GM12878 (cell line): Measurements from ENCODE around the gene SKP2. TPM values are rescaled to one million over a fixed set of nuclear protein-coding genes. Genes with fewer than 3 reads are reported as not detected.

Experiments used
- ATAC-seq: fragments of 200-7000 bp; cut with Tn5 transposase; 3 replicates; pipeline ENCODE4 v1.9.1; 2020; ENCODE audit warnings: mild to moderate bottlenecking, moderate library complexity
- BruUV-seq: library from RNA; stranded (reverse); fragments of 400-500 nt; replicated peaks from 2 replicates; lab custom pipeline; 2021; lab: Mats Ljungman, UMichigan
- CTCF ChIA-PET: fragments of 300-600 bp; sonication (Branson Sonifier 250); formaldehyde crosslinking; extraction: SDS; loops from one replicate; lab custom pipeline; 2021; ENCODE audit warnings: inconsistent platforms; lab: Yijun Ruan, JAX
- POLR2A ChIA-PET: fragments of 350-600 bp; formaldehyde crosslinking; extraction: SDS; loops from one replicate; lab custom pipeline; 2021; ENCODE audit warnings: inconsistent platforms; lab: Charles Lee
- RAD21 ChIA-PET: fragments of 300-600 bp; sonication (Branson Sonifier 250); formaldehyde crosslinking; loops from one replicate; lab custom pipeline; 2023; ENCODE audit warnings: antibody characterized with exemption; ENCODE audit not compliant: unreplicated experiment; lab: Charles Lee
- SMC1A ChIA-PET: fragments of 300-600 bp; sonication (Branson Sonifier 250); formaldehyde crosslinking; loops from one replicate; lab custom pipeline; 2023; ENCODE audit not compliant: unreplicated experiment, uncharacterized antibody; lab: Charles Lee
- DNase-seq: peaks from one replicate; pipeline ENCODE4 v3.0.0-alpha.2; 2011; ENCODE audit warnings: low read depth, low spot score
- FAIRE-seq: peaks from 3 replicates; lab custom pipeline; 2011; peaks lifted over from hg19 to GRCh38; lab: Jason Lieb, UNC
- H2AFZ ChIP-seq: 2 replicates; pipeline ENCODE4 v1.6.0; 2011; ENCODE audit warnings: low read depth, low read length, control low read depth; ENCODE audit not compliant: control insufficient read depth
- H3K27ac ChIP-seq: 2 replicates; pipeline ENCODE4 v1.5.1; 2011; ENCODE audit warnings: control low read depth; ENCODE audit not compliant: control insufficient read depth, insufficient read depth
- H3K27me3 ChIP-seq, 2 experiments: replicated peaks in 1 of 2; 2 replicates each; pipeline versions ENCODE4 v1.6.0 to v1.6.1; 2011; ENCODE audit warnings: low read length in 1 of 2; ENCODE audit not compliant: control insufficient read depth in 2 of 2, insufficient read depth in 2 of 2
- H3K36me3 ChIP-seq, 2 experiments: 2 replicates each; pipeline ENCODE4 v1.5.1; 2011; ENCODE audit warnings: low read length in 1 of 2; ENCODE audit not compliant: control insufficient read depth in 2 of 2, insufficient read depth in 2 of 2
- H3K4me1 ChIP-seq: 2 replicates; pipeline ENCODE4 v1.6.1; 2011; ENCODE audit warnings: mild to moderate bottlenecking, low read length, moderate library complexity, mixed read lengths; ENCODE audit not compliant: control insufficient read depth, insufficient read depth
- H3K4me2 ChIP-seq: 2 replicates; pipeline ENCODE4 v1.6.0; 2011; ENCODE audit warnings: control low read depth; ENCODE audit not compliant: control insufficient read depth, insufficient read depth
- H3K4me3 ChIP-seq: fragments of 200-600 bp; sonication (generic); 2 replicates; pipeline ENCODE4 v1.5.1; 2016
- H3K79me2 ChIP-seq: 2 replicates; pipeline ENCODE4 v1.6.0; 2011; ENCODE audit warnings: low read length; ENCODE audit not compliant: control insufficient read depth, insufficient read depth
- H3K9ac ChIP-seq: 2 replicates; pipeline ENCODE4 v1.8.0; 2011; ENCODE audit warnings: low read length, control low read depth, mixed read lengths; ENCODE audit not compliant: control insufficient read depth, insufficient read depth
- H3K9me3 ChIP-seq: replicated peaks from 3 replicates; pipeline ENCODE4 v1.5.1; 2011; ENCODE audit warnings: mild to moderate bottlenecking, low read length; ENCODE audit not compliant: control insufficient read depth, insufficient read depth
- H4K20me1 ChIP-seq: 2 replicates; pipeline ENCODE4 v1.6.0; 2011; ENCODE audit not compliant: control insufficient read depth, insufficient read depth
- CHD1 ChIP-seq: IDR thresholded peaks from 2 replicates; pipeline ENCODE4 v1.6.1; 2012; ENCODE audit warnings: low read depth, low read length, improper control_type of control experiment
- CTCF ChIP-seq, 3 experiments: IDR thresholded peaks in 2 of 3; conservative IDR thresholded peaks in 1 of 3; 2 replicates each; pipeline ENCODE4 v1.5.1; 2011; ENCODE audit warnings: low read depth in 3 of 3, low read length in 3 of 3, mild to moderate bottlenecking in 3 of 3, control low read depth in 2 of 3, moderate library complexity in 2 of 3, inconsistent platforms in 1 of 3, mixed read lengths in 1 of 3; ENCODE audit not compliant: control insufficient read depth in 2 of 3, insufficient read depth in 1 of 3; ENCODE audit errors: extremely low read depth in 1 of 3
- DPF2 ChIP-seq: fragments of 450-650 bp; IDR thresholded peaks from 2 replicates; pipeline ENCODE4 v1.6.1; 2017; ENCODE audit warnings: mild to moderate bottlenecking
- ELK1 ChIP-seq: IDR thresholded peaks from 2 replicates; pipeline ENCODE4 v1.6.1; 2012; ENCODE audit warnings: low read depth, low read length, improper control_type of control experiment
- GABPA ChIP-seq: IDR thresholded peaks from 2 replicates; pipeline ENCODE4 v1.6.1; 2014; ENCODE audit warnings: antibody characterized with exemption, low read depth, mild to moderate bottlenecking, inconsistent platforms
- WGBS: methylation state at CpG from one replicate; pipeline ENCODE4 v1.1.6; 2016; ENCODE audit warnings: low lambda C conversion rate; ENCODE audit not compliant: insufficient replicate concordance, insufficient coverage; ENCODE audit errors: missing lambda C conversion rate; 5-methylcytosine and 5-hydroxymethylcytosine counted together
- in situ Hi-C: fragments of 300-500 bp; cut with MboI; formaldehyde crosslinking; loops from 9 replicates; pipeline ENCODE4 v1.14.3; 2018; ENCODE audit warnings: mixed read lengths
- intact Hi-C: fragments of 100-400 bp; cut with micrococcal nuclease; formaldehyde crosslinking; loops from one replicate; pipeline ENCODE4 v1.14.2; 2022; ENCODE audit not compliant: unreplicated experiment
- polyA plus RNA-seq, 11 experiments: library from polyadenylated mRNA; depleted of rRNA in 4 of 11; unstranded in 6 of 11; stranded (reverse) in 5 of 11; fragments of >200 nt; fragmentation: Nextera tagmentation in 4 of 11; fragmentation: Illumina TruSeq in 1 of 11; extraction: Ambion mirVana in 4 of 11; extraction: Trizol in 1 of 11; gene quantifications; 1 replicate in 1 of 11; 2 replicates in 10 of 11; pipeline versions ENCODE4 v1.2.1 to v1.2.3, GENCODE V29; 2011 to 2016; ENCODE audit warnings: inconsistent platforms in 2 of 11, missing spikeins in 2 of 11, low read depth in 1 of 11
- total RNA-seq, 4 experiments: library from RNA; depleted of rRNA in 3 of 4; stranded (reverse); fragments of >200 nt in 3 of 4; fragmentation: Illumina TruSeq in 1 of 4; extraction: Trizol in 1 of 4; gene quantifications; 2 replicates each; pipeline versions ENCODE4 v1.2.1 to v1.2.3, GENCODE V29; 2013 to 2021

Gene SKP2
- total and polyA plus RNA-seq, 10 of the 15 experiments (the other 5 are each of a cell fraction or from before 2014, with no cell fraction given) = 13.9 to 50.8 (median 36.9) TPM

- no peak for TF ChIP-seq CTCF (IDR thresholded peaks at IDR 0.05 in 2 of 3, conservative IDR thresholded peaks at IDR 0.05 in 1 of 3; ENCODE audit: control insufficient read depth in 2 of 3, extremely low read depth in 1 of 3, insufficient read depth in 1 of 3, low read depth in 3 of 3, low read length in 3 of 3)
- no peak for TF ChIP-seq ELK1
Observed at GRCh38 chr5:36179950-36180349, 28.0 kb downstream of the SKP2 start (continued).

GRCh38 chr5:36180556-36181350 is 28.8 kb downstream of the SKP2 start:
- intact Hi-C loops (no loop called here), in situ Hi-C loops (no loop called here)
- DNase-seq = no peak
- CTCF ChIA-PET = interaction anchor here (1.2 to 4.5 kb wide), 2 partner anchors 102 to 126 kb away, joined by 4 to 34 read pairs; no protein-coding TSS in a partner anchor
- Histone ChIP-seq H3K9me3 (no peaks in the 10 kb centered on the region), H3K79me2 (no peaks in the 10 kb centered on the region), H2AFZ (no peak overlapping the region), H3K27me3 (no peaks in the 10 kb centered on the region), H3K9ac (no peak overlapping the region), H3K4me1 (peaks cover 14% of the 10 kb centered on the region), H3K4me2 (no peak overlapping the region), H3K27ac (no peak overlapping the region), H3K4me3 (no peak overlapping the region), H3K36me3 (peaks cover 1 to 7% of the 10 kb centered on the region in 2 experiments; a peak in 3 of 4 replicates), H4K20me1 (no peaks in the 10 kb centered on the region)
- SMC1A ChIA-PET = interaction anchor here (1.2 kb wide), 1 partner anchor 17 kb away, joined by 4 read pairs; no protein-coding TSS in a partner anchor
- ATAC-seq = no peak
- RAD21 ChIA-PET = no interaction called here
- whole genome bisulfite sequencing = 98% methylated on average over 2 of the region's 2 CpGs
- TF ChIP-seq DPF2 = no peak
- no peak for TF ChIP-seq GABPA
- TF ChIP-seq CHD1 = no peak
- POLR2A ChIA-PET = no interaction called here
- FAIRE-seq = no peak
- BruUV-seq = no TSS peak
